ENCODE data around the gene UBP1. TPM values are rescaled to one million over a fixed set of nuclear protein-coding genes. Genes with fewer than 3 reads are reported as not detected.
A peak's percentile ranks its signal among the peaks of the same experiment; 100 is the strongest.

The UBP1 gene
- total and polyA plus RNA-seq, 9 of the 15 experiments (the other 6 are each of a cell fraction or from before 2014, with no cell fraction given) = 13.6 to 143 (median 79.6) TPM

GRCh38 chr3:33385423-33385822 lies 54.8 kb downstream of the UBP1 start (continued):
- TF ChIP-seq CAMTA2 (CRISPR knock-in tag; conservative IDR thresholded peaks at IDR 0.05) = no peak
- TF ChIP-seq FOXK2 (conservative IDR thresholded peaks at IDR 0.05 in 1 of 2, IDR thresholded peaks at IDR 0.05 in 1 of 2; ENCODE audit: low read depth in 2 of 2) = no peak
- no peak for TF ChIP-seq NONO (IDR thresholded peaks at IDR 0.05; ENCODE audit: low read depth in 2 of 2, low read length in 1 of 2)
- TF ChIP-seq, protein P1, sequence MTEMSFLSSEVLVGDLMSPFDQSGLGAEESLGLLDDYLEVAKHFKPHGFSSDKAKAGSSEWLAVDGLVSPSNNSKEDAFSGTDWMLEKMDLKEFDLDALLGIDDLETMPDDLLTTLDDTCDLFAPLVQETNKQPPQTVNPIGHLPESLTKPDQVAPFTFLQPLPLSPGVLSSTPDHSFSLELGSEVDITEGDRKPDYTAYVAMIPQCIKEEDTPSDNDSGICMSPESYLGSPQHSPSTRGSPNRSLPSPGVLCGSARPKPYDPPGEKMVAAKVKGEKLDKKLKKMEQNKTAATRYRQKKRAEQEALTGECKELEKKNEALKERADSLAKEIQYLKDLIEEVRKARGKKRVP (CRISPR knock-in tag; IDR thresholded peaks at IDR 0.05) = no peak
- no peak for TF ChIP-seq ZNF3 (CRISPR knock-in tag; IDR thresholded peaks at IDR 0.05)
- TF ChIP-seq CBX5 (IDR thresholded peaks at IDR 0.05; ENCODE audit: borderline replicate concordance, low read depth) = no peak
- no peak for TF ChIP-seq PTTG1 (tag; IDR thresholded peaks at IDR 0.05; ENCODE audit: low read depth)
- no peak for TF ChIP-seq TEAD1 (CRISPR knock-in tag; IDR thresholded peaks at IDR 0.05)
- peak; percentile 72; the same call in 1 of the 2 replicates for TF ChIP-seq SPI1 (IDR thresholded peaks at IDR 0.05; ENCODE audit: borderline replicate concordance, low read depth, low read length)
- TF ChIP-seq SMAD2 (IDR thresholded peaks at IDR 0.05; ENCODE audit: low read depth, low read length) = no peak
- no peak for TF ChIP-seq CSDE1 (IDR thresholded peaks at IDR 0.05)
- TF ChIP-seq ZBTB8A (IDR thresholded peaks at IDR 0.05; ENCODE audit: partially characterized antibody) = no peak
- no peak for TF ChIP-seq HMG20B (CRISPR knock-in tag; IDR thresholded peaks at IDR 0.05)
- TF ChIP-seq, protein P2, sequence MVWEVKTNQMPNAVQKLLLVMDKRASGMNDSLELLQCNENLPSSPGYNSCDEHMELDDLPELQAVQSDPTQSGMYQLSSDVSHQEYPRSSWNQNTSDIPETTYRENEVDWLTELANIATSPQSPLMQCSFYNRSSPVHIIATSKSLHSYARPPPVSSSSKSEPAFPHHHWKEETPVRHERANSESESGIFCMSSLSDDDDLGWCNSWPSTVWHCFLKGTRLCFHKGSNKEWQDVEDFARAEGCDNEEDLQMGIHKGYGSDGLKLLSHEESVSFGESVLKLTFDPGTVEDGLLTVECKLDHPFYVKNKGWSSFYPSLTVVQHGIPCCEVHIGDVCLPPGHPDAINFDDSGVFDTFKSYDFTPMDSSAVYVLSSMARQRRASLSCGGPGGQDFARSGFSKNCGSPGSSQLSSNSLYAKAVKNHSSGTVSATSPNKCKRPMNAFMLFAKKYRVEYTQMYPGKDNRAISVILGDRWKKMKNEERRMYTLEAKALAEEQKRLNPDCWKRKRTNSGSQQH (CRISPR knock-in tag; IDR thresholded peaks at IDR 0.05) = no peak
- no peak for TF ChIP-seq NCOA2 (IDR thresholded peaks at IDR 0.05; ENCODE audit: partially characterized antibody in 2 of 2)
- TF ChIP-seq NELFE (IDR thresholded peaks at IDR 0.05; ENCODE audit: insufficient read depth, insufficient read length) = no peak
- TF ChIP-seq, protein P3, sequence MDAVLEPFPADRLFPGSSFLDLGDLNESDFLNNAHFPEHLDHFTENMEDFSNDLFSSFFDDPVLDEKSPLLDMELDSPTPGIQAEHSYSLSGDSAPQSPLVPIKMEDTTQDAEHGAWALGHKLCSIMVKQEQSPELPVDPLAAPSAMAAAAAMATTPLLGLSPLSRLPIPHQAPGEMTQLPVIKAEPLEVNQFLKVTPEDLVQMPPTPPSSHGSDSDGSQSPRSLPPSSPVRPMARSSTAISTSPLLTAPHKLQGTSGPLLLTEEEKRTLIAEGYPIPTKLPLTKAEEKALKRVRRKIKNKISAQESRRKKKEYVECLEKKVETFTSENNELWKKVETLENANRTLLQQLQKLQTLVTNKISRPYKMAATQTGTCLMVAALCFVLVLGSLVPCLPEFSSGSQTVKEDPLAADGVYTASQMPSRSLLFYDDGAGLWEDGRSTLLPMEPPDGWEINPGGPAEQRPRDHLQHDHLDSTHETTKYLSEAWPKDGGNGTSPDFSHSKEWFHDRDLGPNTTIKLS (IDR thresholded peaks at IDR 0.05; ENCODE audit: borderline replicate concordance, low read depth) = no peak; the same call in 1 of the 2 replicates
- TF ChIP-seq NCOA1 (IDR thresholded peaks at IDR 0.05; ENCODE audit: low read depth) = peak; percentile 26; the same call in 1 of the 2 replicates
- TF ChIP-seq, protein P4, sequence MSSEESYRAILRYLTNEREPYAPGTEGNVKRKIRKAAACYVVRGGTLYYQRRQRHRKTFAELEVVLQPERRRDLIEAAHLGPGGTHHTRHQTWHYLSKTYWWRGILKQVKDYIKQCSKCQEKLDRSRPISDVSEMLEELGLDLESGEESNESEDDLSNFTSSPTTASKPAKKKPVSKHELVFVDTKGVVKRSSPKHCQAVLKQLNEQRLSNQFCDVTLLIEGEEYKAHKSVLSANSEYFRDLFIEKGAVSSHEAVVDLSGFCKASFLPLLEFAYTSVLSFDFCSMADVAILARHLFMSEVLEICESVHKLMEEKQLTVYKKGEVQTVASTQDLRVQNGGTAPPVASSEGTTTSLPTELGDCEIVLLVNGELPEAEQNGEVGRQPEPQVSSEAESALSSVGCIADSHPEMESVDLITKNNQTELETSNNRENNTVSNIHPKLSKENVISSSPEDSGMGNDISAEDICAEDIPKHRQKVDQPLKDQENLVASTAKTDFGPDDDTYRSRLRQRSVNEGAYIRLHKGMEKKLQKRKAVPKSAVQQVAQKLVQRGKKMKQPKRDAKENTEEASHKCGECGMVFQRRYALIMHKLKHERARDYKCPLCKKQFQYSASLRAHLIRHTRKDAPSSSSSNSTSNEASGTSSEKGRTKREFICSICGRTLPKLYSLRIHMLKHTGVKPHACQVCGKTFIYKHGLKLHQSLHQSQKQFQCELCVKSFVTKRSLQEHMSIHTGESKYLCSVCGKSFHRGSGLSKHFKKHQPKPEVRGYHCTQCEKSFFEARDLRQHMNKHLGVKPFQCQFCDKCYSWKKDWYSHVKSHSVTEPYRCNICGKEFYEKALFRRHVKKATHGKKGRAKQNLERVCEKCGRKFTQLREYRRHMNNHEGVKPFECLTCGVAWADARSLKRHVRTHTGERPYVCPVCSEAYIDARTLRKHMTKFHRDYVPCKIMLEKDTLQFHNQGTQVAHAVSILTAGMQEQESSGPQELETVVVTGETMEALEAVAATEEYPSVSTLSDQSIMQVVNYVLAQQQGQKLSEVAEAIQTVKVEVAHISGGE (CRISPR knock-in tag; IDR thresholded peaks at IDR 0.05) = no peak
- TF ChIP-seq CHD1 (IDR thresholded peaks at IDR 0.05; ENCODE audit: low read length) = no peak
- no peak for TF ChIP-seq ZNF75A (CRISPR knock-in tag; IDR thresholded peaks at IDR 0.05)
- TF ChIP-seq PHF20 (IDR thresholded peaks at IDR 0.05; ENCODE audit: partially characterized antibody) = no peak
- TF ChIP-seq PML (IDR thresholded peaks at IDR 0.05; ENCODE audit: low read length) = no peak
